ENCODE results near the gene TMOD2. TPM values are rescaled to one million over a fixed set of nuclear protein-coding genes. Genes with fewer than 3 reads are reported as not detected.

The TMOD2 gene
- total and polyA plus RNA-seq, 2 of the 8 experiments (the other 6 are each of a cell fraction or from before 2014, with no cell fraction given), result 0.80 to 6.5 TPM

DNA sequence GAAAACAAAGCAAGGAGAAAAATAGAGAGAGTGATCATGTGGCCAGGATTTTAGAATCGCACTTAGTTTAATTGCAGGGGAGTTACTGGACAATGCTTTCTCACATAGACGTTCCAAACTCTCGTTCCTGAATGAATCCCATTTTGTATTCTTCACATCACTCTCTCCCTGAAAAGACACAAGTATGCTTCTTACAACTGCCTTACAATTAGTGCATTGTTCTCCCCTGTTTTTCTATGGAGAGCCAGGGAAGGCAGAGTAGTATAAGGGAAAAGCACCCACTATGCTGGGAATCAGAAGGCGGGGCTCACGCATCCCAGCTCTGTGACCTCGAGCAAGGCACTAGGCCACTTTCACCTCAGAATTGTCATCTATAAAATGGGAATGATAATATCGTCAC lies 14.4 kb downstream of the TMOD2 start:
- no peak overlapping the region for H3K14ac ChIP-seq (ENCODE audit: insufficient read length)
- H3K56ac ChIP-seq (replicated peaks; ENCODE audit: insufficient read length, low read depth, low read length), result no peak overlapping the region
- H2BK120ac ChIP-seq (replicated peaks; ENCODE audit: low read depth, low read length), result no peak overlapping the region
- no peak overlapping the region for H2BK5ac ChIP-seq (ENCODE audit: low read depth, low read length)
- H3K79me1 ChIP-seq (ENCODE audit: low read depth, low read length), result no peaks in the 10 kb centered on the region
- no peak overlapping the region for H4K91ac ChIP-seq (replicated peaks; ENCODE audit: insufficient read length, low read length)
- POLR2A ChIA-PET (ENCODE audit: partially characterized antibody), result no interaction called here
- H3K4ac ChIP-seq (replicated peaks; ENCODE audit: insufficient read length, low read depth, low read length), result no peak overlapping the region
- H3K4me3 ChIP-seq (ENCODE audit: extremely low read depth in 1 of 4, insufficient read depth in 2 of 4, low read depth in 3 of 4, low read length in 4 of 4), result no peak overlapping the region
- no peak overlapping the region for H2AFZ ChIP-seq (ENCODE audit: low read length)
- no peak overlapping the region for H3K4me2 ChIP-seq (ENCODE audit: insufficient read depth in 1 of 2, low read depth in 2 of 2, low read length in 2 of 2)
- WGBS, 2 experiments (ENCODE audit: extremely low coverage in 1 of 2, insufficient coverage in 1 of 2, insufficient read length in 1 of 2, insufficient replicate concordance in 2 of 2, low coverage in 1 of 2, low lambda C conversion rate in 2 of 2, missing lambda C conversion rate in 1 of 2), result 93% methylated on average over 7 of the region's 7 CpGs; no CpG with 5 or more reads in 1 of the 2 experiments
- no peaks in the 10 kb centered on the region for H3K27me3 ChIP-seq (replicated peaks in 1 of 4; ENCODE audit: control insufficient read depth in 3 of 4, extremely low read depth in 1 of 4, insufficient read depth in 3 of 4, low read length in 3 of 4)
- no peak for DNase-seq (ENCODE audit: low read depth in 1 of 2, low spot score in 2 of 2)
- H4K20me1 ChIP-seq (replicated peaks in 1 of 2; ENCODE audit: control insufficient read depth in 1 of 2, insufficient read depth in 2 of 2, low read length in 2 of 2), result no peaks in the 10 kb centered on the region
- H3K9me3 ChIP-seq (ENCODE audit: insufficient read depth in 2 of 2, low read depth in 1 of 2, low read length in 1 of 2), result no peaks in the 10 kb centered on the region
- no peak overlapping the region for H3K18ac ChIP-seq (ENCODE audit: extremely low read depth, low read length)
- no peak overlapping the region for H2BK12ac ChIP-seq (ENCODE audit: low read depth, low read length)
- H3K79me2 ChIP-seq (ENCODE audit: control insufficient read depth in 1 of 2, insufficient read depth in 2 of 2, low read length in 2 of 2), result no peaks in the 10 kb centered on the region
- no peak overlapping the region for H2AK5ac ChIP-seq (ENCODE audit: low read depth, low read length)
- H3K23me2 ChIP-seq (ENCODE audit: low read depth, low read length), result no peaks in the 10 kb centered on the region
- CTCF ChIA-PET (ENCODE audit: partially characterized antibody), result interaction anchor here (0.6 to 3.3 kb wide), 5 partner anchors 8 to 485 kb away, joined by 3 to 20 read pairs (median 5); no protein-coding TSS in a partner anchor
- no peak overlapping the region for H3K23ac ChIP-seq (ENCODE audit: insufficient read length)
- no peak overlapping the region for H2BK20ac ChIP-seq (ENCODE audit: low read length)
- no peak overlapping the region for H3K27ac ChIP-seq (ENCODE audit: low read depth, low read length)
- peaks cover 0 to 3% (median 0%) of the 10 kb centered on the region in 4 experiments; a peak in 1 of 7 replicates for H3K4me1 ChIP-seq (replicated peaks in 1 of 4; ENCODE audit: control insufficient read depth in 3 of 4, insufficient read depth in 4 of 4, low read length in 3 of 4)
- no peak overlapping the region for H2BK15ac ChIP-seq (ENCODE audit: low read length)
- no peak for FAIRE-seq
- H4K8ac ChIP-seq (ENCODE audit: extremely low read depth, insufficient read depth, low read length), result no peak overlapping the region
- H4K5ac ChIP-seq (ENCODE audit: insufficient read length, low read depth, low read length), result no peak overlapping the region
- H3K36me3 ChIP-seq (ENCODE audit: control insufficient read depth in 2 of 4, insufficient read depth in 4 of 4, low read length in 3 of 4), result no peaks in the 10 kb centered on the region
- no peak overlapping the region for H3K9ac ChIP-seq (replicated peaks in 1 of 4; ENCODE audit: extremely low read depth in 1 of 4, low read depth in 3 of 4, low read length in 3 of 4)
- TF ChIP-seq SRF (IDR thresholded peaks at IDR 0.05; ENCODE audit: low read depth, low read length) (no peak), MAFK (IDR thresholded peaks at IDR 0.05; ENCODE audit: low read depth, low read length) (no peak), EZH2 (IDR thresholded peaks at IDR 0.05; ENCODE audit: low read depth, low read length, severe bottlenecking) (no peak), PHF8 (conservative IDR thresholded peaks at IDR 0.05; ENCODE audit: low read depth, low read length) (no peak), SIX5 (IDR thresholded peaks at IDR 0.05; ENCODE audit: low read depth, low read length) (no peak), EP300 (IDR thresholded peaks at IDR 0.05; ENCODE audit: borderline replicate concordance in 1 of 2, low read depth in 2 of 2, low read length in 2 of 2) (no peak), HDAC2 (IDR thresholded peaks at IDR 0.05; ENCODE audit: borderline replicate concordance in 1 of 2, low read depth in 2 of 2, low read length in 2 of 2) (no peak), SP4 (IDR thresholded peaks at IDR 0.05; ENCODE audit: low read length) (no peak), TBP (IDR thresholded peaks at IDR 0.05; ENCODE audit: low read depth, low read length) (no peak), CTBP2 (IDR thresholded peaks at IDR 0.05; ENCODE audit: borderline replicate concordance, insufficient read depth, insufficient read length, low read length) (no peak), RFX5 (IDR thresholded peaks at IDR 0.05; ENCODE audit: borderline replicate concordance, low read depth, low read length) (no peak), POLR2A (IDR thresholded peaks at IDR 0.05; ENCODE audit: control extremely low read depth in 1 of 2, low read depth in 2 of 2, low read length in 2 of 2) (no peak), CHD2 (IDR thresholded peaks at IDR 0.05; ENCODE audit: low read length) (no peak)
- TF ChIP-seq, protein P1, sequence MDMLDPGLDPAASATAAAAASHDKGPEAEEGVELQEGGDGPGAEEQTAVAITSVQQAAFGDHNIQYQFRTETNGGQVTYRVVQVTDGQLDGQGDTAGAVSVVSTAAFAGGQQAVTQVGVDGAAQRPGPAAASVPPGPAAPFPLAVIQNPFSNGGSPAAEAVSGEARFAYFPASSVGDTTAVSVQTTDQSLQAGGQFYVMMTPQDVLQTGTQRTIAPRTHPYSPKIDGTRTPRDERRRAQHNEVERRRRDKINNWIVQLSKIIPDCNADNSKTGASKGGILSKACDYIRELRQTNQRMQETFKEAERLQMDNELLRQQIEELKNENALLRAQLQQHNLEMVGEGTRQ (IDR thresholded peaks at IDR 0.05; ENCODE audit: low read length), result no peak

Data from H1 (cell line).